ENCODE data around the gene CACHD1. TPM values are rescaled to one million over a fixed set of nuclear protein-coding genes. Genes with fewer than 3 reads are reported as not detected.

Gene CACHD1
- total and polyA plus RNA-seq, 9 of the 15 experiments (the other 6 are each of a cell fraction or from before 2014, with no cell fraction given): 0.07 TPM; not detected in 8

GRCh38 chr1:64505944-64506655, 36.2 kb downstream of the CACHD1 start (continued):
- TF ChIP-seq CREB5 (CRISPR knock-in tag; IDR thresholded peaks at IDR 0.05) (no peak), CBX5 (IDR thresholded peaks at IDR 0.05; ENCODE audit: borderline replicate concordance, low read depth) (no peak), ZNF707 (CRISPR knock-in tag; conservative IDR thresholded peaks at IDR 0.05) (no peak)

GRCh38 chr1:64508629-64509028, 38.7 kb downstream of the CACHD1 start:
- no peak overlapping the region for H3K4me3 ChIP-seq
- H3K9me3 ChIP-seq (replicated peaks; ENCODE audit: control insufficient read depth, insufficient read depth, low read depth, low read length): no peaks in the 10 kb centered on the region
- no peak overlapping the region for H2AFZ ChIP-seq (ENCODE audit: low read depth, low read length)
- intact Hi-C loops (cut with micrococcal nuclease): no loop called here
- no peak for ATAC-seq
- peaks cover 0 to 2% of the 10 kb centered on the region in 2 experiments; a peak in 1 of 5 replicates for H3K4me1 ChIP-seq (replicated peaks in 1 of 2; ENCODE audit: control insufficient read depth in 2 of 2, insufficient read depth in 2 of 2, low read length in 2 of 2)
- H3K36me3 ChIP-seq (ENCODE audit: control insufficient read depth, insufficient read depth, low read length): no peaks in the 10 kb centered on the region
- no peak overlapping the region for H3K4me2 ChIP-seq (ENCODE audit: insufficient read depth, low read length)
- FAIRE-seq: no peak
- no peak overlapping the region for H3K9ac ChIP-seq (ENCODE audit: insufficient read depth in 1 of 2, low read depth in 2 of 2, low read length in 2 of 2)
- no TSS peak for BruUV-seq (replicated peaks)
- no peaks in the 10 kb centered on the region for H4K20me1 ChIP-seq (replicated peaks; ENCODE audit: control insufficient read depth, insufficient read depth, low read length)
- ChIA-PET POLR2A (no interaction called here), CTCF (ENCODE audit: low intra/inter-chr PET ratio) (no interaction called here)
- DNase-seq (ENCODE audit: extremely low read depth in 1 of 4, low spot score in 3 of 4): no peak
- H3K9me1 ChIP-seq (ENCODE audit: control insufficient read depth, insufficient read depth, low read length): no peaks in the 10 kb centered on the region
- H3K27me3 ChIP-seq (ENCODE audit: control insufficient read depth in 2 of 2, insufficient read depth in 2 of 2, low read length in 2 of 2): peaks cover 0 to 5% of the 10 kb centered on the region in 2 experiments; a peak in 2 of 5 replicates
- H3K79me2 ChIP-seq (ENCODE audit: control insufficient read depth, insufficient read depth, low read length): no peaks in the 10 kb centered on the region
- 7% methylated on average over 2 of the region's 2 CpGs for WGBS (ENCODE audit: insufficient coverage, low coverage, missing lambda C conversion rate)
- in situ Hi-C loops (cut with MboI): no loop called here
- H3K27ac ChIP-seq (ENCODE audit: extremely low read depth, low read depth, low read length): no peak overlapping the region
- TF ChIP-seq GTF2E2 (tag; IDR thresholded peaks at IDR 0.05): no peak
- TF ChIP-seq SNRNP70 (optimal IDR thresholded peaks at IDR 0.05; ENCODE audit: low read depth, low read length): no peak
- TF ChIP-seq SIN3B (IDR thresholded peaks at IDR 0.05; ENCODE audit: low read depth): no peak
- no peak for TF ChIP-seq CREB1 (IDR thresholded peaks at IDR 0.05)
- no peak for TF ChIP-seq CREB1 (CRISPR knock-in tag; IDR thresholded peaks at IDR 0.05)
- no peak for TF ChIP-seq SMC3 (conservative IDR thresholded peaks at IDR 0.05; ENCODE audit: insufficient read depth, low read depth, low read length)
- TF ChIP-seq XRCC4 (IDR thresholded peaks at IDR 0.05; ENCODE audit: extremely low read depth, insufficient read depth, insufficient read length): no peak
- no peak for TF ChIP-seq PPARD (CRISPR knock-in tag; IDR thresholded peaks at IDR 0.05)
- no peak for TF ChIP-seq EZH2 (IDR thresholded peaks at IDR 0.05; ENCODE audit: borderline replicate concordance, low read depth, low read length)
- no peak for TF ChIP-seq GABPB2 (CRISPR knock-in tag; conservative IDR thresholded peaks at IDR 0.05)
- no peak for TF ChIP-seq NELFE (IDR thresholded peaks at IDR 0.05; ENCODE audit: insufficient read depth, insufficient read length)
- no peak for TF ChIP-seq RBM39 (optimal IDR thresholded peaks at IDR 0.05; ENCODE audit: low read depth, low read length)
- TF ChIP-seq ZNF445 (CRISPR knock-in tag; IDR thresholded peaks at IDR 0.05; ENCODE audit: low read depth): no peak
- TF ChIP-seq SAP30 (IDR thresholded peaks at IDR 0.05; ENCODE audit: borderline replicate concordance, insufficient read depth, low read depth, low read length, poor library complexity, severe bottlenecking): no peak
- TF ChIP-seq ZNF655 (CRISPR knock-in tag; IDR thresholded peaks at IDR 0.05): no peak
- TF ChIP-seq KDM1A (IDR thresholded peaks at IDR 0.05): no peak

All from K562 (cell line).